WTC11 (cell line): ENCODE results near the gene CTNNA3.

Experiments used
- PRRX2 ChIP-seq: fragments of 250-450 bp; sonication (Bioruptor Pico); IDR thresholded peaks from 2 replicates; pipeline ENCODE4 v1.8.0; 2021; ENCODE audit warnings: mild to moderate bottlenecking
- TF ChIP-seq, protein P1 (sequence below): fragments of 200-600 bp; IDR thresholded peaks from 2 replicates; pipeline ENCODE4 v1.8.0; 2022; ENCODE audit warnings: antibody characterized with exemption

DNA sequence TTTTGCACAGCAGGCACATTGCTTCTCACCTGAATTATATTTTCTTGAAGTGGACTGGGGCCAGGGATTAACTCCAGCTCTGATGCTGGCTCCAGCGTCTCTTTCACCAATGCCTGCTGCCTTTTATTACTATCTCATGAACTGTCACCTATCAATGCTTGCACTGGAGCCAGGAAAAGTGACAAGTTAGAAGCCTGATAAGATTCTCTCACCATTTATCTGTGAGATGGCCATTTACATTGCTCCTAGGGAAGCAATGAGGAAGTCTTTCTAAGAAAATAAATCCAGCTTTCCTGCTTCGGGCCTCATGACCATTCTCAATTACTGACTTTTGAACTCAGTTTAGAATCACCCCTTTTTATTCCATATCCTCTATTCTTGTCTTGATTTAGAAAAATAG lies 818.6 kb downstream of the CTNNA3 start:
- TF ChIP-seq, protein P1, sequence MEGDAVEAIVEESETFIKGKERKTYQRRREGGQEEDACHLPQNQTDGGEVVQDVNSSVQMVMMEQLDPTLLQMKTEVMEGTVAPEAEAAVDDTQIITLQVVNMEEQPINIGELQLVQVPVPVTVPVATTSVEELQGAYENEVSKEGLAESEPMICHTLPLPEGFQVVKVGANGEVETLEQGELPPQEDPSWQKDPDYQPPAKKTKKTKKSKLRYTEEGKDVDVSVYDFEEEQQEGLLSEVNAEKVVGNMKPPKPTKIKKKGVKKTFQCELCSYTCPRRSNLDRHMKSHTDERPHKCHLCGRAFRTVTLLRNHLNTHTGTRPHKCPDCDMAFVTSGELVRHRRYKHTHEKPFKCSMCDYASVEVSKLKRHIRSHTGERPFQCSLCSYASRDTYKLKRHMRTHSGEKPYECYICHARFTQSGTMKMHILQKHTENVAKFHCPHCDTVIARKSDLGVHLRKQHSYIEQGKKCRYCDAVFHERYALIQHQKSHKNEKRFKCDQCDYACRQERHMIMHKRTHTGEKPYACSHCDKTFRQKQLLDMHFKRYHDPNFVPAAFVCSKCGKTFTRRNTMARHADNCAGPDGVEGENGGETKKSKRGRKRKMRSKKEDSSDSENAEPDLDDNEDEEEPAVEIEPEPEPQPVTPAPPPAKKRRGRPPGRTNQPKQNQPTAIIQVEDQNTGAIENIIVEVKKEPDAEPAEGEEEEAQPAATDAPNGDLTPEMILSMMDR, result no peak
- TF ChIP-seq PRRX2 (CRISPR knock-in tag), result no peak
